HEK293 (cell line): Measurements from ENCODE around the gene EME2.

Experiments
- ZNF175 ChIP-seq: fragments of 450-650 bp; formaldehyde crosslinking; IDR thresholded peaks from 2 replicates; pipeline ENCODE4 v1.5.1; 2016; ENCODE audit warnings: missing biosample characterization, missing genetic modification characterization
- ZNF292 ChIP-seq: fragments of 450-650 bp; formaldehyde crosslinking; IDR thresholded peaks from 2 replicates; pipeline ENCODE4 v1.5.1; 2016; ENCODE audit warnings: low read depth, missing biosample characterization, missing genetic modification characterization, borderline replicate concordance
- ZNF335 ChIP-seq: fragments of 450-650 bp; formaldehyde crosslinking; conservative IDR thresholded peaks from 2 replicates; pipeline ENCODE4 v1.5.1; 2016; ENCODE audit warnings: missing biosample characterization, missing genetic modification characterization
- TF ChIP-seq, protein P1 (sequence below): fragments of 450-650 bp; formaldehyde crosslinking; IDR thresholded peaks from 2 replicates; pipeline ENCODE4 v1.5.1; 2016; ENCODE audit warnings: missing biosample characterization, missing genetic modification characterization

DNA sequence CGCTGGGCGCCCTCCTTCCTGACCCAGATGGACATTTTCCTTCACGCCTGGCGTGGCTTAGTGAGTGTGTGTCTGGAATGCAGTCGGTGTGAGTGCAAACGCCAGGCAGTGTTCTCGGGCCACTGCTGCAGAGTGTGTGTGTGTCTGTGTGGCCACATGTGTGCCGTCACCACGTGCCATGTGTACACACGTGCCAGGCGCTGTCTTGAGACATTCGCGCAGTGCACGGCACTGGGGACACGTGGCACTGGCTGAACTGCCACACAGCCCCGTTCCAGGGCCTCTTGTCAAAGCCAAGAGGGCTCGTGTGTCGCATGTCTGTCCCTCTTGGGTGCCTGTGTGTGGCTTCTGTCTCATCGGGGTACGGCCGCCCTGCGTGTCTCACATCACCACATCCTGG is 37.8 kb upstream of the EME2 start:
- TF ChIP-seq ZNF175 (no peak), ZNF292 (tag by site-specific recombination) (no peak), ZNF335 (tag by site-specific recombination) (no peak)
- TF ChIP-seq, protein P1, sequence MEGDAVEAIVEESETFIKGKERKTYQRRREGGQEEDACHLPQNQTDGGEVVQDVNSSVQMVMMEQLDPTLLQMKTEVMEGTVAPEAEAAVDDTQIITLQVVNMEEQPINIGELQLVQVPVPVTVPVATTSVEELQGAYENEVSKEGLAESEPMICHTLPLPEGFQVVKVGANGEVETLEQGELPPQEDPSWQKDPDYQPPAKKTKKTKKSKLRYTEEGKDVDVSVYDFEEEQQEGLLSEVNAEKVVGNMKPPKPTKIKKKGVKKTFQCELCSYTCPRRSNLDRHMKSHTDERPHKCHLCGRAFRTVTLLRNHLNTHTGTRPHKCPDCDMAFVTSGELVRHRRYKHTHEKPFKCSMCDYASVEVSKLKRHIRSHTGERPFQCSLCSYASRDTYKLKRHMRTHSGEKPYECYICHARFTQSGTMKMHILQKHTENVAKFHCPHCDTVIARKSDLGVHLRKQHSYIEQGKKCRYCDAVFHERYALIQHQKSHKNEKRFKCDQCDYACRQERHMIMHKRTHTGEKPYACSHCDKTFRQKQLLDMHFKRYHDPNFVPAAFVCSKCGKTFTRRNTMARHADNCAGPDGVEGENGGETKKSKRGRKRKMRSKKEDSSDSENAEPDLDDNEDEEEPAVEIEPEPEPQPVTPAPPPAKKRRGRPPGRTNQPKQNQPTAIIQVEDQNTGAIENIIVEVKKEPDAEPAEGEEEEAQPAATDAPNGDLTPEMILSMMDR (tag by site-specific recombination) = no peak
